GM18951 (cell line): ENCODE data around the gene NBEA.

Experiments used
- POLR2A ChIP-seq: IDR thresholded peaks from 4 replicates; pipeline ENCODE4 v1.6.1; 2011; ENCODE audit warnings: mild to moderate bottlenecking; ENCODE audit not compliant: insufficient read length, insufficient read depth; ENCODE audit errors: extremely low read depth
- in situ Hi-C: fragments of 300-500 bp; cut with MboI; formaldehyde crosslinking; loops from one replicate; pipeline ENCODE4 v1.12.0; 2022; ENCODE audit warnings: low sequenced_read_pairs, mixed read lengths, inconsistent platforms; ENCODE audit not compliant: unreplicated experiment

The NBEA gene

DNA sequence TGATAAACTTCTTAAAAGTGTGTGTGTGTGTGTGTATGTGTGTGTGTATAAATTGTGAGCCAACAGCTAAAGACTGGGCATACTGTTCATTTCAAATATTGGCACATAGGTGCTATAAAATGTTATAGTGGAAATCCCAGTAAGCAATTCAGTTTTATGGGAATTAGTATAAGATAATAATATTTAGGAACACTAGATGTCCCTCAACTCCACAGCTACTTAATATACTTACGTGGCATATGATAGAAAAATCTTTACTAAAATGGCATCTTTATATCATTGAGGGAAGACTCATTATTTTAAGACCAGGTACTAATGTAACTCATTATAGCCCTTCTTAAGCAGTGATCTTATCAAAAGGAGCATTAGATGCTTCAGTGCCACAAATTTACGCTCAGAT, 268.2 kb downstream of the NBEA start:
- no peak for TF ChIP-seq POLR2A
- in situ Hi-C loops: no loop called here

DNA sequence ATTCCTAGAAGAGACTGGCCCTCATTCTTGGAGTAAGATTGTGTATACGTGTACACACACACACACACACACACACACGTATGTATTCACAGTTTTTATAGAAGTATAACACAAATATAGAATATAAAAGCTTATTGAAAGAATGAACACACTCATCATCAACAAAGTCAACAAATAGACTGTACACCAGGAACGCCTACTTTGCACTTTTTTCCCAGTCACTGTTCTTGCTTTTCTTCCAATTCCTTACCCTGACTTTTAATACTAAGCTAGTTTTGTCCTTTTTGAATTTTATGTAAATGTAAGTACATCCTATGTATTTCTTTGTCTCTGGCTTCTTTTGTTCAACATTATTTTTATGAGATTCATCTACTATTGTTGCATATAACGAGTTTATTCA, 269.9 kb downstream of the NBEA start:
- in situ Hi-C loops: no loop called here

DNA sequence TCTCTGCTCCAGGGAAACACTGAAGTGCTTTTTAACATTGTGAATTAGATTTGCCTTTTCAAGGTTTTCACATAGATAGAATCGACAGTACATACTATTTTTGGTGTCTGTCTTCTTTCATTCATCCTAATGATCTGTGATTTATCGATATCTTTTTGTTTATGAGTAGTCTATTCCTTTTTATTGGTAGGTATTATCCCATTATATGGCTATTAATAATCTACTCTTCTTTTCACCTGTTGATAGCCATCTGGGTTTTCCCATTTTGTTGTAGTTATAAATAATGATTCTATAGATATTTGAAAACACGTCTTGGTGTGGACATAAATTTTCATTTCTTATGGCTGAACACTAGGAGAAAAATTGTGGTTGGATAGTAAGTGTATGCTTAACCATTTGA, 271.8 kb downstream of the NBEA start:
- in situ Hi-C loops: no loop called here

More for the DNA sequence above, 269.9 kb downstream of the NBEA start:
- TF ChIP-seq POLR2A: no peak

DNA sequence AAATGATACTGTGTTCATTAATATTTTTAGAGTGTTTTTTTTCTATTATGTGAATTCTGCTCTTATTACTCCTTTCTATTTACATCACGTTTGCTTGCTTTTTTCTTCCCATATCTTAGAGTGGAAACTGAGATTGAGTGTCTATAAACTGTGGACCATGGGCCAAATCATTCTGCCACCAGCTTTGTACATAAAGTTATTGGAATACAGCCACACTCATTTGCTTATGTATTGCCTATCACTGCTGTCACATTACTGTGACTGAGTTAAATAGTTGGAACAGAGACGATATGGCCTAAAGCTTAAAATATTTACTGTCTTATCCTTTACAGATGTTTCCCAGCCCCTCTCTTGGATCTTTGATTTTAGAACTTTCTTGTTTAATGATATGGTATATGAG, 274.1 kb downstream of the NBEA start:
- in situ Hi-C loops: no loop called here
- no peak for TF ChIP-seq POLR2A

More for the DNA sequence above, 271.8 kb downstream of the NBEA start:
- no peak for TF ChIP-seq POLR2A

DNA sequence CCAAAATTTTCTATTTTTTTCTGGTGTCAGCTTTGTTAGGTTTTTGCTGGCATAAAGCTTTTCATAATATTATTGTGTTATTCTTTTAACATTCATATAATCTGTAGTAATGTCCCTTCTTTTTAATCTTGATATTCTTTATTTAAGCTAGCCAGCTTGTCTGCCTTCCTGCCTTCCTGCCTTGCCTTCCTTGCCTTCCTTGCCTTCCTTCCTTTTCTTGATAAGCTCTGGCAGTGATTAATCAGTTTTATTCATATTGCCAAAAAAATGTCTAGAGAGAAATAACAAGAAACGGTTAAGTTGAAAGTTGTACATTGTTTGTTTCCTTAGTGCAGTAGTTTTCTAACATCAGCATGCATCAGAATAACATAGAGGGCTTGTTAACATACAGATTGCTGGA, 277.0 kb downstream of the NBEA start:
- TF ChIP-seq POLR2A: no peak
- in situ Hi-C loops: no loop called here

DNA sequence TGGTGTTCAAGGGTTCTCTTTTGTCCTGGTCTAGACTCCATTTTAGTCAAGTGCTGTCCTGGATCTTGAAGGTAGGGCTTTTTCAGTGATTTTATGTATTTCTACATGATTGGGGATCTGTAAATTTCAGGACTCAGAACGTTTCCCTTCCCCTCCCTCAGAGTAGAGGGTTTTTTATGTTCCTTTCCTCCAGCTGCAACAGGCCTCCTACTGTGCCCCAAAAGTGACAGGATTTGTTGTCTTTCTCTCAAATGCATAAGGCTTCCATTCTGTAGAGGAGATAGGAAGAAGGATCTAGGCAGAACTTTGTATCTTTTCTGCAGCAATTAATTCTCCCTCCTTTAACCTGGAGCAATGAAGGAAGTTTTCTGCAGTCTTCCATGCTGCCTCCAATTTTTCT, 283.1 kb downstream of the NBEA start:
- in situ Hi-C loops: no loop called here
- no peak for TF ChIP-seq POLR2A

DNA sequence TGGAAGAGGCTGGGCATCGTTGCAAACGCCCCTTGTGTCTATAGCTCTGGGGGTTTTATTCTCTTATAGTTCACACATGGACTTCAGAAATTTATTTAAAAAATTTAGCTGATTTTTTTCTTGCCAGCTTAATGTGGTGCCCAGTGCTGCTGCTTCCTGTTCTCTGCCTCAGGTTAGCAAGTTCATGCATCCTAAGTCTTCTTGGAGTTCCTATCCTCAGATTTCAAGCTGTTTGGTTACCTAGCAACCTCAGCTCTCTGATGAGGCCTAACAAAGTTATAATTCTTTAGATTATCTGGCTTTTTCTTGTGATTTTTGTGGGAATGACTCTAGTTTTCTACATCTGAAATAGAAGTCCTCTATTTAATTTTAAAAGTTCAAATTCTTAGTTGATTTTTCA, 283.5 kb downstream of the NBEA start:
- TF ChIP-seq POLR2A: no peak
- in situ Hi-C loops: no loop called here

DNA sequence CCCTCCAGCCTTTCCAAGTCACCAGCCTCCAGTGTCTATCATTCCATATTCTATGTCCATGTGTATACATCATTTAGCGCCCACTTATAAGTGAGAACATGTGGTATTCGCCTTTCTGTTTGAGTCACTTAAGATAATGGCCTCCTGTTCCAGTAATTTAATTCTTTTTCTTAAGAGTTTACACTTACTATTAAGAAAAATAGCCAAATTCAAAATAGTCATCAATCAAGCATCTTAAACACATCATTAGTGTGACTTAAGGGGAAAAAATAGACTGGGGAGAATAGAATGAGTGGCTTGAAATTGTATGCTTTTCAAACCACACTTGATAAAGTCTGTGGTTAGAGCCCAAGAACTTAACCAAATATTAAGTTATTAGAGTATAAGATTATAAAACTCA, 286.5 kb downstream of the NBEA start:
- in situ Hi-C loops: no loop called here
- no peak for TF ChIP-seq POLR2A

DNA sequence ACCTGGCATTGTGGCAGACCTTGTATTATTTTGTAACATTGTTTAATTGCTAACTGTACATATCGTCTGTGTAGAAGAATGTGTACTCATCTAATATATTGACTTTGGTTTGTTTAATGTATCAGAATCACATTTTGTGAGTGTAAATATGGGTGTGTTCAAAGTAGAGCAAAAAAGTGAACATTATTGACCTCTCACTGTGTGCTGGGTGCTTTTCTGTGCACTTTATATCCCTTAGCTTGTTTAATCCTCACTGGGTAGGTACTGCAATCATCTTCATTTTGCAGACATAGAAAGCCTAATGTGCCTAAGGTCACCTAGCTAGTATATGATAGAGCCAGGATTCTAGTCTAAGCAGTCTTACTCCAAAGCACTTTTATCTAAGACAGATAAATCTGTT, 289.4 kb downstream of the NBEA start:
- in situ Hi-C loops: no loop called here
- TF ChIP-seq POLR2A: no peak

DNA sequence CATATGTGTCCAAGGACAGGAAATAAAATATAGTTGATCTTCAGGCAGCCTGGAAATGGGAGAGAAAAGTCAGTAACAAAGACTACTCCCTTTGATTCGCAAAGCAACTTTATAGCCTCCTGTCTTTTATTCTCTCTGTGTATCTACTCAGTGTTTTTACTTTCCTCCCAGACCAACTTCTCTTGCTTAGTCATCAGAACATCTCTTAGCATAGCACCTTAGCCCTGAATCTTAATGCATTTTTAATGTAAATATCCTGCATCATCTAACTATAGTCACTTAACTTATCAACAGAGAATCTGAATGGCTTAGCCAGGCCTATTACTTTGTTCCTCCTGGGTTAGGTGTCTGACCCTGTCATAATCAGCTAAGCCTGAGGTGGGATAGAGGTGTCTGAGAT, 296.2 kb downstream of the NBEA start:
- no peak for TF ChIP-seq POLR2A
- in situ Hi-C loops: no loop called here

DNA sequence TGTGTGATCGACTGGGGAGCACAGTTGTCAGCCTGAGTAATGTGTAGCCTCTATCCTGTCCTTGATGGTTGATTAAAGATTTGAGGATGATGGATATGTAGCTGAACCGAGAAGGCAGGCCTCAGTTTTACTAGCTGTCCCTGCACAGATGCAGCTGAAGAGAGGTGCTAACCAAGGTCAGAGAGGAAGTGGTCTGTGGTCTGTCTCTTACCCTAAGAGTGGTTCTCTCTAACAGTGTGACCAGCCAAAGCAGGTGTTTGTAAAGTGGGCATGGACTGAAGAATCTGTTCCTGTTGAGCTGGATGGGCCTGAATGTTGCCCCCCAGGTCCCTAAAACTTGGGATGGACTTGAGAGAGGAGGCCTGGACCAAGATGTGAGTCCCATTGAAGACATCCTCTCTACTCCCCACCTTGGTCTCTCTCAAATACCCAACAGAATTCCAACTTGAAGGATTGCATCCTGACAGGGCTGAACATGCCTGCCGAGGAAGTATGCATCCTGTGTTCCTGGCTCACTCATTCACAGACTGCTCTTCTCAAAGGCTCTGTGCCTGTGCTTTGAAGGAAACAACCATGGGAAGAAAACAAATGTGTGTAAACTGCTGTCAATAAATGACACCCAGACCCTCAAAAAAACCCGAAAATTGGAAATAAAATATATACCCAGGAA, 310.6 kb downstream of the NBEA start:
- no peak for TF ChIP-seq POLR2A
- in situ Hi-C loops: no loop called here

DNA sequence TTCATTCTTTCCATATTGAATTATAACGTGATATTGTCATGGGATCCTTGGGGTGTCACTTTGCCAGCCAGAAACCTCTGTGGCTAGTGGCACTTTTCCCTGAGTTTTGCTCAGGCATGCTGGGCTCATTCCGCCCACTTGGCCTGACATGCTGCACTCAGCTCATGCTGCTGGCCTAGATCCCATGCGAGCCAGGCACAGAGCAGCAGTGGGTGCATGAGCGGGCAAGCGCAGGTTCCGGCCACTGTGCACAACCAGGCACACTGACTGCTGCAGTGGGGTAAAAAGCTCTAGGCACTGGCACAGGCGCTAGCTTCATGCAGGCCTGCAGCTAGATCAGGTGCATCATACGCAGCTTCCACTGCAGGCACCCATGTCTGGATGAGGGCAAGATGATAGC, 313.2 kb downstream of the NBEA start:
- in situ Hi-C loops: no loop called here
- TF ChIP-seq POLR2A: no peak

DNA sequence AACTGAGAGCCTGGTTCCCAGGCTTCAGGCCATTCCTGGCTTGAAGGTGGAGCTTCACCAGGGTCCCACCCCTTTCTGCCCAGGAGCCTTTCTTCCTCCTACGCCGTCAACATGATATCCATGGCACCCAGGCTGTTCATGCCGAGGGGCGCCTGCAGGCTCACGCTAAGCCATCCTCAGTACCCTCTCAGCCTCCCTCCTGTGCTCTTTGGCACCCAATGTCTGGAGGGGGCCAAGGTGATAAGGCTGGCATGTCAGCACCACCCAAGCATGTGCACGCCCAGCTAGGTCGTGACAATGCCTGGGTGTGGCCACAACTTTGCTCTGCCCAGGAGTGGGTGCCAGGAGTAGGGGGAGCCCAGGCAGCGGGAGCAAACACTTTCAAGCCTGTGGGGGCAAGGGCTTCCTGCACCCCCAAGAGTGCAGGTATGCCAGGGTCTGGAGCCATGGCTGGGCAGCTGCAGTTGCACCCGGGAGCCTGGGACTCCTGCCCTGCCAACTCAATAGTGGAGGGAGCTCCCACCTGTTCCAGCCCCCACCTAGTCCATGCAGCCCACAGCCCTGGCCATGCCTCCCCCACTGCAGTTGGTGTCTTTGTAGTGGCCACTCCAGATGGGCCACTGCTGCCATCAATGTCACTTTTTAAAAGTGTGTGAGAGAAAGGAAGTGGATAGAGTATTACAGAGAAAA, 314.5 kb downstream of the NBEA start:
- no peak for TF ChIP-seq POLR2A
- in situ Hi-C loops: no loop called here

DNA sequence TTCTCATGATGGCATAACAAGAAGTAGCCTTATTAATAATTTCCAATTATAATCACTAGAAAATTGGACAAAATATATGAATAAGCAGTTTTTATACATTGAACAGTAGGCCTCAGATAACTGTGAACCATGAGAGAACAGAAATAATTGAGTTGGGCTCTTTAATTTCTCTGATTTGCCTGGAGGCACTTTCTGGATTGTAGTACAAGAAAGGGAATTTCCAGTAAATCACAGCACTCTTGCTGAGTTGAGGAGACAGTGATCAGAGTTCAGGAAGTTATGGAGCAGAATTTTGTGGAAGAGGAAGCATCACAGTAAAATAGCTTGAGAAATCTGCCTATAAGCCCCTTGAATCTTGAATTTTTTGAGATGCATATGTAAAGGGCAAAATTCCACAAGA, 318.2 kb downstream of the NBEA start:
- TF ChIP-seq POLR2A: no peak
- in situ Hi-C loops: no loop called here
